ENCODE results near the gene THNSL1. TPM values are rescaled to one million over a fixed set of nuclear protein-coding genes. Genes with fewer than 3 reads are reported as not detected.

THNSL1 gene
- total and polyA plus RNA-seq, 9 of the 15 experiments (the other 6 are each of a cell fraction or from before 2014, with no cell fraction given): 4.5 to 8.6 (median 6.3) TPM

DNA sequence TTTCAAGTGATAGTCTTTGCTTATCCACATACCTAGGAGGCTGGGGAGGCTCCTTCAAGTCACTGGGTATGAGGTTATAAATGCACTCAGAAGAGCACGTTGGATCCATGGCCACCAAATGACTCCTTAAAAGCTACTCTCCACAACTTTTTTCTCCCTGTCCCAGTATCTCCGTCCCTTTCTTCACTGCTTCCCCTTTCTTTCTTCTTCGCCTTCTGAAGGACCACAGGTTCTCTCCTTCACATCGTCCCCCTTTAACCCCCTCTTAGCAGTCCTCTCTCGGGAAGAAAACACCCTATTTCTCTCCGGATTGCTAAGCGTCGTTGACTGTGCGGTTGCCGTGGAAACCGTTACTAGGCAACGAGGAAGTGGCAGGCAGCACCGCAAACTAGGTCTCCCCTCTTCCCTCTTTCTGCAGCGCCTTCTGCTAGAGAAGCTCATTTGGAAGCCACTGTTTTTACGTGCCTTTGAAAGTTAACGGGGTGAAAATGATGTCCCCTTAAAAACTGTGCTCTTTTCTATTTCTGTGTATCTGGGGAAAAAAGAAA, 510 bp upstream of the THNSL1 start, which contains the start of gene ENKUR (continued):
- TF ChIP-seq, protein P1, sequence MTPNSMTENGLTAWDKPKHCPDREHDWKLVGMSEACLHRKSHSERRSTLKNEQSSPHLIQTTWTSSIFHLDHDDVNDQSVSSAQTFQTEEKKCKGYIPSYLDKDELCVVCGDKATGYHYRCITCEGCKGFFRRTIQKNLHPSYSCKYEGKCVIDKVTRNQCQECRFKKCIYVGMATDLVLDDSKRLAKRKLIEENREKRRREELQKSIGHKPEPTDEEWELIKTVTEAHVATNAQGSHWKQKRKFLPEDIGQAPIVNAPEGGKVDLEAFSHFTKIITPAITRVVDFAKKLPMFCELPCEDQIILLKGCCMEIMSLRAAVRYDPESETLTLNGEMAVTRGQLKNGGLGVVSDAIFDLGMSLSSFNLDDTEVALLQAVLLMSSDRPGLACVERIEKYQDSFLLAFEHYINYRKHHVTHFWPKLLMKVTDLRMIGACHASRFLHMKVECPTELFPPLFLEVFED (CRISPR knock-in tag; conservative IDR thresholded peaks at IDR 0.05): peak; percentile 67; the same call in 1 of the 2 replicates
- TF ChIP-seq HDAC2 (IDR thresholded peaks at IDR 0.05) (peak; percentile 66; the same call in 1 of the 2 replicates), HDAC1 (IDR thresholded peaks at IDR 0.05) (peak in 1 of 2 experiments; percentile 93; a peak in 2 of 4 replicates), DPF2 (IDR thresholded peaks at IDR 0.05) (0 out of 2 replicates have a peak, but pooled peaks have one; percentile 12), BMI1 (IDR thresholded peaks at IDR 0.05; ENCODE audit: low read length) (peak; percentile 82), TCF7L2 (IDR thresholded peaks at IDR 0.05; ENCODE audit: low read depth, low read length) (no peak), MXI1 (IDR thresholded peaks at IDR 0.05; ENCODE audit: low read depth, low read length) (peak; percentile 90), MIER1 (IDR thresholded peaks at IDR 0.05; ENCODE audit: low read depth) (0 out of 2 replicates have a peak, but pooled peaks have one; percentile 56), ZBTB26 (CRISPR knock-in tag; IDR thresholded peaks at IDR 0.05) (peak; percentile 87), KDM2B (CRISPR knock-in tag; IDR thresholded peaks at IDR 0.05) (no peak), SPI1 (IDR thresholded peaks at IDR 0.05; ENCODE audit: borderline replicate concordance, low read depth, low read length) (peak; percentile 53), OTX1 (CRISPR knock-in tag; IDR thresholded peaks at IDR 0.05) (peak; percentile 69; the same call in 1 of the 2 replicates), NFATC3 (IDR thresholded peaks at IDR 0.05) (no peak), SAP30 (IDR thresholded peaks at IDR 0.05; ENCODE audit: borderline replicate concordance, insufficient read depth, low read depth, low read length, poor library complexity, severe bottlenecking) (peak; percentile 69), PKNOX1 (IDR thresholded peaks at IDR 0.05) (peak; percentile 84), GABPB2 (CRISPR knock-in tag; conservative IDR thresholded peaks at IDR 0.05) (no peak)
- TF ChIP-seq, protein P2, sequence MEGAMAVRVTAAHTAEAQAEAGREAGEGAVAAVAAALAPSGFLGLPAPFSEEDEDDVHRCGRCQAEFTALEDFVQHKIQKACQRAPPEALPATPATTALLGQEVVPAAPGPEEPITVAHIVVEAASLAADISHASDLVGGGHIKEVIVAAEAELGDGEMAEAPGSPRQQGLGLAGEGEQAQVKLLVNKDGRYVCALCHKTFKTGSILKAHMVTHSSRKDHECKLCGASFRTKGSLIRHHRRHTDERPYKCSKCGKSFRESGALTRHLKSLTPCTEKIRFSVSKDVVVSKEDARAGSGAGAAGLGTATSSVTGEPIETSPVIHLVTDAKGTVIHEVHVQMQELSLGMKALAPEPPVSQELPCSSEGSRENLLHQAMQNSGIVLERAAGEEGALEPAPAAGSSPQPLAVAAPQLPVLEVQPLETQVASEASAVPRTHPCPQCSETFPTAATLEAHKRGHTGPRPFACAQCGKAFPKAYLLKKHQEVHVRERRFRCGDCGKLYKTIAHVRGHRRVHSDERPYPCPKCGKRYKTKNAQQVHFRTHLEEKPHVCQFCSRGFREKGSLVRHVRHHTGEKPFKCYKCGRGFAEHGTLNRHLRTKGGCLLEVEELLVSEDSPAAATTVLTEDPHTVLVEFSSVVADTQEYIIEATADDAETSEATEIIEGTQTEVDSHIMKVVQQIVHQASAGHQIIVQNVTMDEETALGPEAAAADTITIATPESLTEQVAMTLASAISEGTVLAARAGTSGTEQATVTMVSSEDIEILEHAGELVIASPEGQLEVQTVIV (CRISPR knock-in tag; IDR thresholded peaks at IDR 0.05; ENCODE audit: borderline replicate concordance): peak; percentile 69; the same call in 1 of the 2 replicates
